HepG2 (cell line): ENCODE data around the gene CTIF. TPM values are rescaled to one million over a fixed set of nuclear protein-coding genes. Genes with fewer than 3 reads are reported as not detected.

ENCODE experiments used
- ATAC-seq: fragments of 200-7000 bp; cut with Tn5 transposase; 3 replicates; pipeline ENCODE4 v1.9.1; 2020; ENCODE audit warnings: mild to moderate bottlenecking, moderate library complexity
- BruUV-seq: library from RNA; stranded (reverse); fragments of 400-500 nt; replicated peaks from 2 replicates; lab custom pipeline; 2021; lab: Mats Ljungman, UMichigan
- CTCF ChIA-PET: fragments of 300-600 bp; formaldehyde crosslinking; extraction: SDS; loops from one replicate; lab custom pipeline; 2021; ENCODE audit warnings: low total read pairs, inconsistent platforms, low intra/inter-chr PET ratio; lab: Yijun Ruan, JAX
- POLR2A ChIA-PET: fragments of 350-600 bp; sonication (Branson Sonifier 250); formaldehyde crosslinking; loops from one replicate; lab custom pipeline; 2020; ENCODE audit warnings: antibody characterized with exemption, inconsistent platforms; lab: Yijun Ruan, JAX
- DNase-seq: peaks from one replicate; pipeline ENCODE4 v3.0.0-alpha.2; 2015; ENCODE audit warnings: low spot score
- FAIRE-seq: peaks from 3 replicates; lab custom pipeline; 2011; peaks lifted over from hg19 to GRCh38; lab: Jason Lieb, UNC
- H2AFZ ChIP-seq: one replicate; pipeline ENCODE4 v1.6.1; 2011; ENCODE audit warnings: low read length, inconsistent platforms
- H3K27ac ChIP-seq: fragments of 300-600 bp; 3 replicates; pipeline ENCODE4 v1.8.0; 2011; ENCODE audit warnings: mixed run types, mild to moderate bottlenecking, mixed read lengths, low read length, inconsistent platforms; ENCODE audit not compliant: insufficient read depth; ENCODE audit errors: extremely low read length
- H3K27me3 ChIP-seq, 2 experiments: fragments of 200-600 bp in 1 of 2; 2 replicates in 1 of 2; 3 replicates in 1 of 2; pipeline versions ENCODE4 v1.6.0 to v1.8.0; 2011; ENCODE audit warnings: low read length in 2 of 2, mild to moderate bottlenecking in 2 of 2, moderate library complexity in 2 of 2, inconsistent platforms in 1 of 2; ENCODE audit not compliant: insufficient read depth in 2 of 2, control insufficient read depth in 1 of 2
- H3K36me3 ChIP-seq, 2 experiments: fragments of 200-600 bp in 1 of 2; replicated peaks in 1 of 2; 2 replicates in 1 of 2; 3 replicates in 1 of 2; pipeline versions ENCODE4 v1.5.1 to v1.8.0; 2011; ENCODE audit warnings: low read length in 2 of 2, inconsistent platforms in 1 of 2; ENCODE audit not compliant: insufficient read depth in 2 of 2, control insufficient read depth in 1 of 2
- H3K4me1 ChIP-seq: 2 replicates; pipeline ENCODE4 v1.5.1; 2012; ENCODE audit warnings: low read length, inconsistent platforms; ENCODE audit not compliant: insufficient read depth
- H3K4me2 ChIP-seq: 2 replicates; pipeline ENCODE4 v1.6.0; 2011; ENCODE audit warnings: low read depth, low read length, inconsistent platforms
- H3K4me3 ChIP-seq, 3 experiments: fragments of 200-600 bp in 1 of 3; sonication (generic), shearing (Covaris generic) in 1 of 3; replicated peaks in 1 of 3; 2 replicates each; pipeline ENCODE4 v1.5.1; 2011 to 2016; ENCODE audit warnings: low read length in 3 of 3, inconsistent platforms in 2 of 3, low read depth in 2 of 3, mild to moderate bottlenecking in 2 of 3, control low read depth in 1 of 3, mixed read lengths in 1 of 3; ENCODE audit not compliant: insufficient read depth in 1 of 3
- H3K79me2 ChIP-seq: one replicate; pipeline ENCODE4 v1.6.1; 2011; ENCODE audit warnings: low read length, inconsistent platforms; ENCODE audit not compliant: insufficient read depth
- H3K9ac ChIP-seq: 2 replicates; pipeline ENCODE4 v1.6.0; 2011; ENCODE audit warnings: mild to moderate bottlenecking, low read depth, low read length, inconsistent platforms; ENCODE audit not compliant: insufficient read depth
- H3K9me3 ChIP-seq: 2 replicates; pipeline ENCODE4 v1.5.1; 2012; ENCODE audit warnings: mild to moderate bottlenecking, low read length
- H4K20me1 ChIP-seq: 2 replicates; pipeline ENCODE4 v1.6.0; 2011; ENCODE audit warnings: inconsistent platforms, mild to moderate bottlenecking, low read length, moderate library complexity; ENCODE audit not compliant: insufficient read depth
- ARNT ChIP-seq: fragments of 450-650 bp; IDR thresholded peaks from 2 replicates; pipeline ENCODE4 v1.6.1; 2017
- NFKB2 ChIP-seq: sonication (generic); formaldehyde crosslinking; IDR thresholded peaks from 2 replicates; pipeline ENCODE4 v1.4.0; 2020; ENCODE audit warnings: missing genetic modification reagents, borderline replicate concordance
- RFXANK ChIP-seq: IDR thresholded peaks from 2 replicates; pipeline ENCODE4 v1.6.1; 2016
- SP1 ChIP-seq, 2 experiments: fragments of 450-650 bp in 1 of 2; sonication (generic) in 1 of 2; formaldehyde crosslinking in 1 of 2; IDR thresholded peaks; 2 replicates each; pipeline versions ENCODE4 v1.4.0 to v1.6.1; 2016 to 2020; ENCODE audit warnings: missing genetic modification reagents in 1 of 2
- SRF ChIP-seq: IDR thresholded peaks from 2 replicates; pipeline ENCODE4 v1.6.1; 2011; ENCODE audit warnings: mild to moderate bottlenecking, low read depth, low read length, moderate library complexity
- TP53 ChIP-seq: sonication (generic); formaldehyde crosslinking; conservative IDR thresholded peaks from 2 replicates; pipeline ENCODE4 v1.4.0; 2020; ENCODE audit warnings: missing genetic modification reagents
- ZNF746 ChIP-seq: sonication (generic); formaldehyde crosslinking; IDR thresholded peaks from 2 replicates; pipeline ENCODE4 v1.8.0; 2022; ENCODE audit warnings: mild to moderate bottlenecking, missing genetic modification reagents
- ZNF83 ChIP-seq: sonication (generic); formaldehyde crosslinking; IDR thresholded peaks from 2 replicates; pipeline ENCODE4 v1.4.0; 2020; ENCODE audit warnings: missing genetic modification reagents, mild to moderate bottlenecking, borderline replicate concordance
- WGBS: methylation state at CpG from one replicate; pipeline ENCODE4 v1.1.6; 2017; ENCODE audit warnings: low lambda C conversion rate; 5-methylcytosine and 5-hydroxymethylcytosine counted together
- in situ Hi-C: cut with HindIII; loops from 2 replicates; pipeline ENCODE4 v1.10.0; 2017; ENCODE audit warnings: low pct_unique_long_range_greater_than_20kb; ENCODE audit not compliant: extremely low pct_ligation_motif_present
- intact Hi-C: fragments of 100-400 bp; cut with micrococcal nuclease; formaldehyde crosslinking; loops from one replicate; pipeline ENCODE4 v1.10.0; 2022; ENCODE audit not compliant: unreplicated experiment
- polyA plus RNA-seq, 8 experiments: library from polyadenylated mRNA; depleted of rRNA in 3 of 8; stranded (reverse) in 7 of 8; unstranded in 1 of 8; fragments of >200 nt; fragmentation: Illumina TruSeq in 4 of 8; extraction: Trizol in 4 of 8; gene quantifications; 2 replicates each; pipeline versions ENCODE4 v1.2.1 to v1.2.3, GENCODE V29; 2011 to 2016; ENCODE audit warnings: low read depth in 4 of 8, missing spikeins in 1 of 8, mixed read lengths in 1 of 8; ENCODE audit not compliant: insufficient read depth in 1 of 8
- total RNA-seq, 5 experiments: library from RNA; depleted of rRNA; stranded (reverse); fragments of >200 nt; fragmentation: Illumina TruSeq; extraction: Trizol; gene quantifications; 2 replicates each; pipeline ENCODE4 v1.2.3, GENCODE V29; 2016; ENCODE audit warnings: low read depth in 1 of 5
- TF ChIP-seq, protein P1 (sequence below): sonication (generic); formaldehyde crosslinking; IDR thresholded peaks from 2 replicates; pipeline ENCODE4 v1.5.1; 2020; ENCODE audit warnings: missing genetic modification reagents, mild to moderate bottlenecking, borderline replicate concordance
- TF ChIP-seq, protein P2 (sequence below): IDR thresholded peaks from 2 replicates; pipeline ENCODE4 v1.6.1; 2016; ENCODE audit warnings: missing genetic modification reagents, missing compliant biosample characterization
- TF ChIP-seq, protein P3 (sequence below): fragments of 450-650 bp; IDR thresholded peaks from 2 replicates; pipeline ENCODE4 v1.6.1; 2017; ENCODE audit warnings: mild to moderate bottlenecking
- TF ChIP-seq, protein P4 (sequence below): sonication (generic); formaldehyde crosslinking; IDR thresholded peaks from 2 replicates; pipeline ENCODE4 v1.4.0; 2020; ENCODE audit warnings: missing genetic modification reagents, borderline replicate concordance
- TF ChIP-seq, protein P5 (sequence below): sonication (generic); formaldehyde crosslinking; IDR thresholded peaks from 2 replicates; pipeline ENCODE4 v1.4.0; 2020; ENCODE audit warnings: missing genetic modification reagents

Gene CTIF
- total and polyA plus RNA-seq, 2 of the 13 experiments (the other 11 are each of a cell fraction or from before 2014, with no cell fraction given) = 18.2 to 28.0 TPM

DNA sequence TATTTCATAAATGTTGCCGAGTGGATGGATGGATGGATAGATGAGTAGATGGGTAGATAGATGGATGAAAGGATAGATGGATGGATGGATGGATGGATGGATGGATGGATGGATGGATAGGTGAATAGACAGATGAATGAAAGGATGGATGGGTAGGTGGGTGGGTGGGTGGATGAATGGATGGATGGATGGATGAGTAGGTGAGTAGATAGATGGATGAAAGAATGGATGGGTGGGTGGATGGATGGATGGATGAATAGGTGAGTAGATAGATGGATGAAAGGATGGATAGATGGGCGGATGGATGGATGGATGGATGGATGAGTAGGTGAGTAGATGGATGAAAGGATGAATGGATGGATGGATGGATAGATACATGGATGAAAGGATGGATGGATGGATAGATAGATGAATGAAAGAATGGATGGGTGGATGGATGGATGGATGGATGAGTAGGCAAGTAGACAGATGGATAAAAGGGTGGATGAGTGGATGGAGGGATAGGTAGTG lies 307.6 kb downstream of the CTIF start:
- Histone ChIP-seq H3K4me3 (no peak overlapping the region), H3K79me2 (no peaks in the 10 kb centered on the region), H3K9ac (no peak overlapping the region), H4K20me1 (no peaks in the 10 kb centered on the region), H2AFZ (no peak overlapping the region), H3K4me1 (peaks cover 7% of the 10 kb centered on the region; the same call in 1 of the 2 replicates), H3K9me3 (no peaks in the 10 kb centered on the region), H3K27me3 (no peaks in the 10 kb centered on the region), H3K27ac (no peak overlapping the region), H3K36me3 (peaks cover 0 to 4% of the 10 kb centered on the region in 2 experiments; a peak in 2 of 5 replicates), H3K4me2 (no peak overlapping the region)
- POLR2A ChIA-PET = no interaction called here
- intact Hi-C loops = no loop called here
- BruUV-seq = no TSS peak
- no peak for DNase-seq
- 94% methylated on average over 2 of the region's 2 CpGs for WGBS
- in situ Hi-C loops = no loop called here
- no peak for FAIRE-seq
- no peak for ATAC-seq
- CTCF ChIA-PET = no interaction called here
- TF ChIP-seq NFKB2 (CRISPR knock-in tag) (no peak), ARNT (0 out of 2 replicates have a peak, but pooled peaks have one; percentile 47), TP53 (CRISPR knock-in tag) (no peak), ZNF746 (CRISPR knock-in tag) (no peak), SRF (no peak), ZNF83 (CRISPR knock-in tag) (no peak), RFXANK (no peak), SP1 (IDR thresholded peaks at IDR 0.05) (0 out of 2 replicates have a peak, but pooled peaks have one; percentile 34), SP1 (CRISPR knock-in tag; IDR thresholded peaks at IDR 0.05) (no peak)
- TF ChIP-seq, protein P1, sequence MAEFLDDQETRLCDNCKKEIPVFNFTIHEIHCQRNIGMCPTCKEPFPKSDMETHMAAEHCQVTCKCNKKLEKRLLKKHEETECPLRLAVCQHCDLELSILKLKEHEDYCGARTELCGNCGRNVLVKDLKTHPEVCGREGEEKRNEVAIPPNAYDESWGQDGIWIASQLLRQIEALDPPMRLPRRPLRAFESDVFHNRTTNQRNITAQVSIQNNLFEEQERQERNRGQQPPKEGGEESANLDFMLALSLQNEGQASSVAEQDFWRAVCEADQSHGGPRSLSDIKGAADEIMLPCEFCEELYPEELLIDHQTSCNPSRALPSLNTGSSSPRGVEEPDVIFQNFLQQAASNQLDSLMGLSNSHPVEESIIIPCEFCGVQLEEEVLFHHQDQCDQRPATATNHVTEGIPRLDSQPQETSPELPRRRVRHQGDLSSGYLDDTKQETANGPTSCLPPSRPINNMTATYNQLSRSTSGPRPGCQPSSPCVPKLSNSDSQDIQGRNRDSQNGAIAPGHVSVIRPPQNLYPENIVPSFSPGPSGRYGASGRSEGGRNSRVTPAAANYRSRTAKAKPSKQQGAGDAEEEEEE = no peak
- TF ChIP-seq, protein P2, sequence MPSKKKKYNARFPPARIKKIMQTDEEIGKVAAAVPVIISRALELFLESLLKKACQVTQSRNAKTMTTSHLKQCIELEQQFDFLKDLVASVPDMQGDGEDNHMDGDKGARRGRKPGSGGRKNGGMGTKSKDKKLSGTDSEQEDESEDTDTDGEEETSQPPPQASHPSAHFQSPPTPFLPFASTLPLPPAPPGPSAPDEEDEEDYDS (CRISPR knock-in tag) = no peak
- TF ChIP-seq, protein P3, sequence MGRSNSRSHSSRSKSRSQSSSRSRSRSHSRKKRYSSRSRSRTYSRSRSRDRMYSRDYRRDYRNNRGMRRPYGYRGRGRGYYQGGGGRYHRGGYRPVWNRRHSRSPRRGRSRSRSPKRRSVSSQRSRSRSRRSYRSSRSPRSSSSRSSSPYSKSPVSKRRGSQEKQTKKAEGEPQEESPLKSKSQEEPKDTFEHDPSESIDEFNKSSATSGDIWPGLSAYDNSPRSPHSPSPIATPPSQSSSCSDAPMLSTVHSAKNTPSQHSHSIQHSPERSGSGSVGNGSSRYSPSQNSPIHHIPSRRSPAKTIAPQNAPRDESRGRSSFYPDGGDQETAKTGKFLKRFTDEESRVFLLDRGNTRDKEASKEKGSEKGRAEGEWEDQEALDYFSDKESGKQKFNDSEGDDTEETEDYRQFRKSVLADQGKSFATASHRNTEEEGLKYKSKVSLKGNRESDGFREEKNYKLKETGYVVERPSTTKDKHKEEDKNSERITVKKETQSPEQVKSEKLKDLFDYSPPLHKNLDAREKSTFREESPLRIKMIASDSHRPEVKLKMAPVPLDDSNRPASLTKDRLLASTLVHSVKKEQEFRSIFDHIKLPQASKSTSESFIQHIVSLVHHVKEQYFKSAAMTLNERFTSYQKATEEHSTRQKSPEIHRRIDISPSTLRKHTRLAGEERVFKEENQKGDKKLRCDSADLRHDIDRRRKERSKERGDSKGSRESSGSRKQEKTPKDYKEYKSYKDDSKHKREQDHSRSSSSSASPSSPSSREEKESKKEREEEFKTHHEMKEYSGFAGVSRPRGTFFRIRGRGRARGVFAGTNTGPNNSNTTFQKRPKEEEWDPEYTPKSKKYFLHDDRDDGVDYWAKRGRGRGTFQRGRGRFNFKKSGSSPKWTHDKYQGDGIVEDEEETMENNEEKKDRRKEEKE = no peak
- TF ChIP-seq, protein P4, sequence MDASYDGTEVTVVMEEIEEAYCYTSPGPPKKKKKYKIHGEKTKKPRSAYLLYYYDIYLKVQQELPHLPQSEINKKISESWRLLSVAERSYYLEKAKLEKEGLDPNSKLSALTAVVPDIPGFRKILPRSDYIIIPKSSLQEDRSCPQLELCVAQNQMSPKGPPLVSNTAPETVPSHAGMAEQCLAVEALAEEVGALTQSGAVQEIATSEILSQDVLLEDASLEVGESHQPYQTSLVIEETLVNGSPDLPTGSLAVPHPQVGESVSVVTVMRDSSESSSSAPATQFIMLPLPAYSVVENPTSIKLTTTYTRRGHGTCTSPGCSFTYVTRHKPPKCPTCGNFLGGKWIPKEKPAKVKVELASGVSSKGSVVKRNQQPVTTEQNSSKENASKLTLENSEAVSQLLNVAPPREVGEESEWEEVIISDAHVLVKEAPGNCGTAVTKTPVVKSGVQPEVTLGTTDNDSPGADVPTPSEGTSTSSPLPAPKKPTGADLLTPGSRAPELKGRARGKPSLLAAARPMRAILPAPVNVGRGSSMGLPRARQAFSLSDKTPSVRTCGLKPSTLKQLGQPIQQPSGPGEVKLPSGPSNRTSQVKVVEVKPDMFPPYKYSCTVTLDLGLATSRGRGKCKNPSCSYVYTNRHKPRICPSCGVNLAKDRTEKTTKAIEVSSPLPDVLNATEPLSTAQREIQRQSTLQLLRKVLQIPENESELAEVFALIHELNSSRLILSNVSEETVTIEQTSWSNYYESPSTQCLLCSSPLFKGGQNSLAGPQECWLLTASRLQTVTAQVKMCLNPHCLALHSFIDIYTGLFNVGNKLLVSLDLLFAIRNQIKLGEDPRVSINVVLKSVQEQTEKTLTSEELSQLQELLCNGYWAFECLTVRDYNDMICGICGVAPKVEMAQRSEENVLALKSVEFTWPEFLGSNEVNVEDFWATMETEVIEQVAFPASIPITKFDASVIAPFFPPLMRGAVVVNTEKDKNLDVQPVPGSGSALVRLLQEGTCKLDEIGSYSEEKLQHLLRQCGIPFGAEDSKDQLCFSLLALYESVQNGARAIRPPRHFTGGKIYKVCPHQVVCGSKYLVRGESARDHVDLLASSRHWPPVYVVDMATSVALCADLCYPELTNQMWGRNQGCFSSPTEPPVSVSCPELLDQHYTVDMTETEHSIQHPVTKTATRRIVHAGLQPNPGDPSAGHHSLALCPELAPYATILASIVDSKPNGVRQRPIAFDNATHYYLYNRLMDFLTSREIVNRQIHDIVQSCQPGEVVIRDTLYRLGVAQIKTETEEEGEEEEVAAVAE (CRISPR knock-in tag) = no peak
- TF ChIP-seq, protein P5, sequence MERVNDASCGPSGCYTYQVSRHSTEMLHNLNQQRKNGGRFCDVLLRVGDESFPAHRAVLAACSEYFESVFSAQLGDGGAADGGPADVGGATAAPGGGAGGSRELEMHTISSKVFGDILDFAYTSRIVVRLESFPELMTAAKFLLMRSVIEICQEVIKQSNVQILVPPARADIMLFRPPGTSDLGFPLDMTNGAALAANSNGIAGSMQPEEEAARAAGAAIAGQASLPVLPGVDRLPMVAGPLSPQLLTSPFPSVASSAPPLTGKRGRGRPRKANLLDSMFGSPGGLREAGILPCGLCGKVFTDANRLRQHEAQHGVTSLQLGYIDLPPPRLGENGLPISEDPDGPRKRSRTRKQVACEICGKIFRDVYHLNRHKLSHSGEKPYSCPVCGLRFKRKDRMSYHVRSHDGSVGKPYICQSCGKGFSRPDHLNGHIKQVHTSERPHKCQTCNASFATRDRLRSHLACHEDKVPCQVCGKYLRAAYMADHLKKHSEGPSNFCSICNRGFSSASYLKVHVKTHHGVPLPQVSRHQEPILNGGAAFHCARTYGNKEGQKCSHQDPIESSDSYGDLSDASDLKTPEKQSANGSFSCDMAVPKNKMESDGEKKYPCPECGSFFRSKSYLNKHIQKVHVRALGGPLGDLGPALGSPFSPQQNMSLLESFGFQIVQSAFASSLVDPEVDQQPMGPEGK (CRISPR knock-in tag) = no peak
